Glomerular visceral epithelial cell (primary cell): Measurements from ENCODE around the gene ANKRD50.
A peak's percentile ranks its signal among the peaks of the same experiment; 100 is the strongest.

Source experiments
- DNase-seq: peaks from one replicate; pipeline ENCODE4 v3.0.0-alpha.2; 2016; ENCODE audit errors: extremely low spot score

The ANKRD50 gene, protein sequence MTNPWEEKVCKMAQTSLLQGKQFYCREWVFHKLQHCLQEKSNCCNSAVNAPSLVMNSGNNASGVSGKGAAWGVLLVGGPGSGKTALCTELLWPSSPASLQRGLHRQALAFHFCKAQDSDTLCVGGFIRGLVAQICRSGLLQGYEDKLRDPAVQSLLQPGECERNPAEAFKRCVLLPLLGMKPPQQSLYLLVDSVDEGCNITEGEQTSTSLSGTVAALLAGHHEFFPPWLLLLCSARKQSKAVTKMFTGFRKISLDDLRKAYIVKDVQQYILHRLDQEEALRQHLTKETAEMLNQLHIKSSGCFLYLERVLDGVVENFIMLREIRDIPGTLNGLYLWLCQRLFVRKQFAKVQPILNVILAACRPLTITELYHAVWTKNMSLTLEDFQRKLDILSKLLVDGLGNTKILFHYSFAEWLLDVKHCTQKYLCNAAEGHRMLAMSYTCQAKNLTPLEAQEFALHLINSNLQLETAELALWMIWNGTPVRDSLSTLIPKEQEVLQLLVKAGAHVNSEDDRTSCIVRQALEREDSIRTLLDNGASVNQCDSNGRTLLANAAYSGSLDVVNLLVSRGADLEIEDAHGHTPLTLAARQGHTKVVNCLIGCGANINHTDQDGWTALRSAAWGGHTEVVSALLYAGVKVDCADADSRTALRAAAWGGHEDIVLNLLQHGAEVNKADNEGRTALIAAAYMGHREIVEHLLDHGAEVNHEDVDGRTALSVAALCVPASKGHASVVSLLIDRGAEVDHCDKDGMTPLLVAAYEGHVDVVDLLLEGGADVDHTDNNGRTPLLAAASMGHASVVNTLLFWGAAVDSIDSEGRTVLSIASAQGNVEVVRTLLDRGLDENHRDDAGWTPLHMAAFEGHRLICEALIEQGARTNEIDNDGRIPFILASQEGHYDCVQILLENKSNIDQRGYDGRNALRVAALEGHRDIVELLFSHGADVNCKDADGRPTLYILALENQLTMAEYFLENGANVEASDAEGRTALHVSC (N-terminal part only)

DNA sequence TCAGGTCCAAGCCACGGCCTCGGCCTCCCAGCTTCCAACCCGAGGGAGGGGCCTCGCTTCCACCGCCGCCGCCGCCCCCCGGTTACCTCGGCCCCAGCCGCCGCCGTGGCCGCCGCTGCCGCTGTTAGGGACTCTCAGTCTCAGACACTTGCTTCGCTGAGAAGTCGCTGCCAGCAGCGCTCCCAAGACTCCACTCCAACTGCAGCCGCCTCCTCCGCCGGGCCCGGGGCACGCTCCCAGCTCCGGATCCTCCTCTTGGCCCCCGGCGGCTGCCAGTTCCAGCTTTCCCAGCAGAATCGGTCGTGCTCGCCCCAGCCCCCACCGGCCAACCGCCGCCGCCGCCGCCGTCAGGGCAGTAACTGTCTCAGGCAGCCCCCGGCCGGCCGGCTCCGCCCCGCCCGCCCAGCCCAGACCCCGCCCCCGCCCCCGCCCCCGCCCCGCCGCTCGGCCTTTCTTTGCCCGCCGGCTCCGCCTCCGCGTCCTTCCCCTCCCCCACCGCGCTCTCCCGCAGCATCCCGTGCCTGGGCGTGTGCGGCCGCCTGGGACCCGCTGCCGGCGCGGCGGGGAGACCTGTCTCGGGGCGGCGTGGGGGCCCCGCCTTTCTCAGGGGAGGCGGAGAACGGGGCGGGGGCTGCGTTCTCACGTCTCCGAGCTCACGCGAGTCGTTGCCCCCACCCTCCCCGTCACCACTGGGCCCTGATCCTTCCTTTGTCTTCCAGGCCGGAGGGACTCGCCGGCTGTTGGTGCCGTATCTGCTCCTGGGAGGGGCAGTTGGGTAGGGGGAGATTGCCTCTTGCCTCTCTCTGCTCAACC lies at the start of gene ANKRD50:
ANKRD50 (minus strand) TSS at position 361 of the 813 bp plus-strand sequence. CDS start 2,221 bp downstream, outside the sequence.
- DNase-seq: peak; percentile 94

DNA sequence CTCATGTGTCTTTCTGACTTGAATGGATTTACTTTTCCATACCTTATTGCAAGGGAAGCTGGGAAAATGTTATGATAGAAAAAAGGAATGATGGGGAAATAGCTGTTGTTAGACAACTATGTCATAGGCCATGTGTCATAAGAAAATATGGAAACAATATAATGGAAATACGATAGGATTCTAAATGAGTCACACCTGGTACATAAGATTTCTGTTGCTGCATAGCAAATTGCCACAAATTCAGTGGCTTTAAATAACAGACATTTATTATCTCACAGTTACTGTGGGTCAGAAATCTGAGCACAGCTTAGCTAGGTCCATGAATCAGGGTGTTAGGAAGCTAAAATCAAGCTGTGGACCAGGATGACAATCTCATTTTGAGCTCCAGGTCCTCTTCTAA lies 44.6 kb upstream of the ANKRD50 start:
- DNase-seq: no peak

DNA sequence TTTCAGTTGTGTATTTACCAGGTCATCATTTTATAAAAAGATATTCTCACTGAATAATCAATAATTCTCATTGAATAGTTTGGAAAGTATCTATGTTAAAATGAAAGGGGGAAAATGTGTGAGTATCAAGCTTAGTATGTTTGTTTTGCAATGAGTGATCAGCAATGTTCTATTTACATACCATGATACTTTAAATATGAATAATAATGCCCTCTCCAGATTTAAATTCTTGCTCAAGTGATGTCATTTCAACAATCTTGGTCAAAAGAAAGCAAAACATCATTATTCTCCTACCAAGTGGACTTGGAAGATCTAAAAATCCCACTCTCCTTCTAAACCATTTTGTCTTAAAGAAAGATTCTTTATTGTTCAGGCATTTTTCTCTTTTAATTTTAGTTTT lies 42.1 kb upstream of the ANKRD50 start:
- DNase-seq: no peak

- DNase-seq: no peak
Observed at GRCh38 chr4:124753941-124754581, 41.5 kb upstream of the ANKRD50 start.

DNA sequence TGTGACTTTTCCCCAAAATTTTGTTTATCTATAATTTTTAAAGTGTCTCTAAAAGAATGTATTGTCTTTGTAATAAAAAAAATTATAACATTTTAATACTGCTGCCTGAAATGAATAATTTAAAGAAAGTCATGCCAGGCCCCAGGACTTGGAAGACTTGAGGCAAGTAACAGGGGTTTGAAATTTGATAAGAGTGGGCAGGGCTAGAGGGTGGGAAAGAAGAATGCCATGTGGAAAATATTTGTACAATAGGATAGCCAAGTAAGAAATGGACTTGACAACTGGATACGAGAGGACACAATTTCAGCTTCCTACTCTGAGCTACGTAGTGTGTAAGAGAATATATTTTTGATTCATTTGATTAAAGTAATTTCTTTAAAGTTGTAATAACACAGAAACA lies 36.9 kb upstream of the ANKRD50 start:
- DNase-seq: no peak

- no peak for DNase-seq
Observed at GRCh38 chr4:124748965-124749364, 36.4 kb upstream of the ANKRD50 start.

- DNase-seq: no peak
Observed at GRCh38 chr4:124745985-124746801, 33.7 kb upstream of the ANKRD50 start.

GRCh38 chr4:124743711-124744110 lies 31.2 kb upstream of the ANKRD50 start:
- DNase-seq: no peak

- DNase-seq: no peak
Observed at GRCh38 chr4:124740501-124740900, 28.0 kb upstream of the ANKRD50 start.

GRCh38 chr4:124738994-124739393 lies 26.5 kb upstream of the ANKRD50 start:
- no peak for DNase-seq

DNA sequence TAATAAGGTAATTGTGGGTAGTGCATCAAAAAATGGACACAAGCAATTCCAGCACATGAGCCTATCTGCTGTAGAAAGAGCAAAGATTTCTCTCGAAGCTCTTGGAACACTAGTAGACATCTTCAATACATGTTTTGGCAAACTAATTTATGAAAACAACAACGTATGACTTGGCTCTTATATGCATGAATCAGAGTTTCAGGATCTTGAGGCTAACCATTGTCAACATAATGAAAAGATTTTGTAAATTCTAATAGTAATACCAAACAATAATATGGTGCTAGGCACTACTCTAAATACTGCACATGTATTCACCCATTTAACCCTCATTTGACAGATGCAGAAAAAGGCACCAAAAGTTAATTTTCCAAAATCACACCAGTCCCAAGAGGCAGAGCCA lies 25.1 kb upstream of the ANKRD50 start:
- DNase-seq: no peak

- DNase-seq: no peak
Observed at GRCh38 chr4:124736526-124736925, 24.0 kb upstream of the ANKRD50 start.

DNA sequence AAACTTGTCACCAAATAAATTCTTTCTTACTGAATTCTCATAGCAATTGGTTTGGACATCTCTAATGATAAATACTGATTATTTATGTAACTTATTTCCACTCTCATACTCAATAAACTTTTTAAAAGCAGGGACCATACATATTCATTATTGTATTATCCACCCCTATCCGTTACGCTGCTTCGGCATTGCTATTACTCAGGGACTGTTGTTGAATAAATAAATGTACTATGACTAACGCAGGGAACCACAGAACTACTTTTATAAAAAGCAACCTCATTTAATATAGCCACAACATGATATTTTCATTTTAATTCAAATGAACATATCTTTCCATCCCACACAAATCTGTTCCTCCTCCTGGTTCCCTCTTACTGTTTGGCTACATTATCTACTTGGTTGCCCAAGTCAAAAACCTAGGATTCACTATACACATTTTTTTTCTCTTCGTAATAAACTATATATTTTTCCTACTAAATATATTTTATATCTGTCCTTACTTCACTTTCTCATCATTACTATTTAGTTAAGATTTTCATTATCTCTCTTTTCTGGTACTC lies 14.9 kb upstream of the ANKRD50 start:
- no peak for DNase-seq

- DNase-seq: no peak
Observed at GRCh38 chr4:124726269-124726668, 13.7 kb upstream of the ANKRD50 start.

DNA sequence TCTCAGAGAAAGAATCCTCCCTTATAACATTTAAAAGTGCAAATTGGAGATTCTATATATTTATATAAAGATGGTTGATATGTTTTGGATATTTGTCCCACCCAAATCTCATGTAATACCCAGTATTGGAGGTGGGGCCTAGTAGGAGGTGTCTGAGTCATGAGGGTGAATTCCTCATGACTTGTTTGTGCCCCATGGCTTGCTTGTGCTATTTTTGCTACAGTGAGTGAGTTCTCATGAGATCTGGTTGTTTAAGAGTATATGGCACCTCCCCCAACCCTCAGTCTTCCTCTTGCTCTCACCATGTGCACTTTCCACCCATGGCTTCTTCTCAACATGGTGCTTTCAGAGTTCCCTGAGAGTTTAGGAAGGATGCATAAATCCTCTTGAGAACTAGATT lies 9.5 kb upstream of the ANKRD50 start:
- no peak for DNase-seq

- no peak for DNase-seq
Observed at GRCh38 chr4:124717101-124717500, 4.6 kb upstream of the ANKRD50 start.

DNA sequence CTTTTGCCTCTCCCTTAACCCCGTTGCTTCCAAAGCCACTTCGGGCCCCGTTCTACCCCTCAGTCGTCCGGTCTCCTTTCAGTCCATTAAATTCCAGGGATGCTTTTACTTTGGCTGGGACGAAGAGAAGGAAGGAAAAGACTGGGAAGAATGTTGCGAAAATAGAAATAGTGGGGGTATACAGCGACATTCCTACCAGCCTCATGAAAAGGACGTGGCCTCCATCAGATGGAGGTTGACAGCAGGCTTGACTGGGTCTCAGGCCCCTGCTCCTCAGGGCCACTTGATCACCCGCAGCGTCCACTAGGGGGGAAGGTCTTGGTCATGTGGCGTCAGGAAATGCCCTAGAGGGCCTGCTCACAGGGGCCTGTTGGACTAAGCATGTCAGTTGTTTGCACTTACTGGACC lies 657 bp upstream of the ANKRD50 start:
- peak; percentile 78 for DNase-seq

DNA sequence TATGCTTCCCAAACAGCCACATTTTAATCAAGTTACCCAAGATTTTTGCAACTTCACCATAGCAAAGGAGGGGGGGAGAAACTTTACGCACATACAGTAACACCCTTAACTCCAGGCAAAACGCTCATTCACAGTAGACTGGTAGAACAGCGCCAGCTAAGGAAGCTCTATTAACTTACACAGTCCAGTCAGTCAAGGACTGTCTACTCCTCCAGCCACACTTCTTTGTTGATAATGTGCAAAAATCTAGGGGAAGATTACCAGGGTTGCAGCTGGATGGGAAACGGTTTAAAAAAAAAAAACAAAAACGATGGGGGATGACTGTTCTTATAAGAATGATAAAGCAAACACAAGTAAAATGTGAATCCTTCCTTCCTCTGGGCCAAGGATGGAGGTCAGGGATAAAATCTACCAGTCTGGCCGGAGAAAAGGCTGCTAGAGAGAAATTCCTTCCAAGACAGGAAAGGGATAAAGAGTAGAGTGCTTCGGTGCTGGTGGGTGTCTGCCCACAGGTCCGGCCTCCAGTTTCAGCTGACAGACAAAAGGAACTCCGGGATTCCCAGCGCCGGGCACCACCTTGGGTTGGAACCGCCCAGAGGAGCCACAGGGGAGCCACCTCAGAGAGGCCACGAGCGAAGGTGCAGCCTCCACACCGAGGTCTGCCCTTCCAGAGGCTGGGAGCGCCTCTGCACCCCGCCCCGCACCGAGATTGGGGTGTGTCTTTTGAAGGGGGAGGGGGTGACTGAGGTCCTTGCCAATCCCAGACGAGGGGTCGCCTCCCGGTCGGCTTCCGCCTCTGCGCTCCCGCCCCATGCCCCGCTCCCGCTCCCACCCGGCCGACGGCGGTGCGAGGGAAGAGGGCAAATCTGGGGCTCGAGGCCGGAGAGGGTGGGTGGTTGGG lies 811 bp downstream of the ANKRD50 start:
- DNase-seq: peak; percentile 82

DNA sequence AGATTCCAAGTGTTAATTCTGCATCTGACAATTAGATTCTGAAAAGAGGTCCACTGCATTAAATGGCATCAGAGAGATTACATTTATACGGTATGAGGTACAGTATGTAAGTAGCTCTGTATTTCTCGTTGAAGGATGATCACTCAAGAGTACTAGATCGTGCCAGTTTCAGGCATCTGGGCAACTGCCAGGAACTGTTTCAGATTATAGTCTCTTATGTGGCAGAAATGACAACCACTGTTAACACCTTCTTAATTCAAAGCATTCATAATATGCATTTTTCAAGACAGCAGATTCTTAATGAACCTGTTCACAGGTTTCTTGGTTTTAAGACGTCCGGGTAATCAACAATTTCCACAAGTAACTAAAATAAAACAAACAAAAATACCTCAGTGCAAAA lies 1.6 kb downstream of the ANKRD50 start:
- DNase-seq: no peak
